NT2/D1 (cell line): ENCODE measurements around the gene HCN4.

Experiments
- YY1 ChIP-seq: IDR thresholded peaks from 2 replicates; pipeline ENCODE4 v1.6.1; 2011; ENCODE audit not compliant: insufficient read length, insufficient read depth
- ZNF274 ChIP-seq: IDR thresholded peaks from 2 replicates; pipeline ENCODE4 v1.6.1; 2011; ENCODE audit warnings: mild to moderate bottlenecking, low read depth, low read length

DNA sequence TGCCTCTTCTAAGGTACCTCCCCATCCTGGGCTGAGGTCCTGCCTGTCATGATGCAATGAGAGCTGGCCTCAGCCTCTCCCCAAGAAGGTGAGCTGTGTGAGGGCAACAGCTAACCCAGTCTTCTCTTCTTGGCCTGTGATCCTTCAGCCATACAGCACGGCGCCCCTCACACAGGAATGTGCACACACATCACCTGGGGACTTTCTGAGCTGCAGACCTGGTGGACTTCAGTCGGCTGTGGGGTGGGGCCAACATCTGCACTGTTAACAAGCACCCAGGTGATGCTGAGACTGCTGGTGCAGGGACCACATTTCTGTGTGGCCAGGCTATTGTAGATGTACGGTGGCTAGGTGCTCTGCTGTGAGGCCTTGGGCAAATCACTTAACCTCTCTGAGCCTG lies 14.5 kb downstream of the HCN4 start:
- no peak for TF ChIP-seq ZNF274
- no peak for TF ChIP-seq YY1
